ENCODE data around the gene ZNF438. TPM values are rescaled to one million over a fixed set of nuclear protein-coding genes. Genes with fewer than 3 reads are reported as not detected.

The ZNF438 gene
- polyA plus RNA-seq, 3 donors, result 5.4 to 11.1 (median 9.3) TPM

DNA sequence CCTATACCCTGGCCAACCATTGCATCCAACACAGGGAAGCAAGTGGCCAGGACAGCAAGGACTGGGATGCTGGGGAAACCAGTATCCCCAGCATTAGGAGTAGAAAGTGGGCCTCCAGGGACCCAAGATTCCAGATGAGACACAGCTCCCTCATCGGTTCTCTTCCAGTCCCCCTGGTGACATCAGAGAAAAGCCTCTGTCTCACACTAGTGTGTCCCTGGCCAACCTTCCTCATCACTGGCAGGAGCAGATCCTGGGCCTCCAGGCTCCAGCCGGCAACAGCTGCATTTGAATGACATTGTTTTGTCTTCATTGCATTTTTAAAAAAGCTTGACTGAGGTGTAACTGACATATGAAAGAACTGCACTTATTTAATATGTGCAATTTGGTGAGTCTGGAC is 224.8 kb downstream of the ZNF438 start:
- no peak overlapping the region for H3K4me2 ChIP-seq (replicated peaks; ENCODE audit: extremely low read depth, low read length, poor library complexity, severe bottlenecking)
- H3K4me3 Mint-ChIP-seq, result no peak overlapping the region
- H3K27ac Mint-ChIP-seq, result no peak overlapping the region
- TF ChIP-seq, protein P1, sequence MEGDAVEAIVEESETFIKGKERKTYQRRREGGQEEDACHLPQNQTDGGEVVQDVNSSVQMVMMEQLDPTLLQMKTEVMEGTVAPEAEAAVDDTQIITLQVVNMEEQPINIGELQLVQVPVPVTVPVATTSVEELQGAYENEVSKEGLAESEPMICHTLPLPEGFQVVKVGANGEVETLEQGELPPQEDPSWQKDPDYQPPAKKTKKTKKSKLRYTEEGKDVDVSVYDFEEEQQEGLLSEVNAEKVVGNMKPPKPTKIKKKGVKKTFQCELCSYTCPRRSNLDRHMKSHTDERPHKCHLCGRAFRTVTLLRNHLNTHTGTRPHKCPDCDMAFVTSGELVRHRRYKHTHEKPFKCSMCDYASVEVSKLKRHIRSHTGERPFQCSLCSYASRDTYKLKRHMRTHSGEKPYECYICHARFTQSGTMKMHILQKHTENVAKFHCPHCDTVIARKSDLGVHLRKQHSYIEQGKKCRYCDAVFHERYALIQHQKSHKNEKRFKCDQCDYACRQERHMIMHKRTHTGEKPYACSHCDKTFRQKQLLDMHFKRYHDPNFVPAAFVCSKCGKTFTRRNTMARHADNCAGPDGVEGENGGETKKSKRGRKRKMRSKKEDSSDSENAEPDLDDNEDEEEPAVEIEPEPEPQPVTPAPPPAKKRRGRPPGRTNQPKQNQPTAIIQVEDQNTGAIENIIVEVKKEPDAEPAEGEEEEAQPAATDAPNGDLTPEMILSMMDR (IDR thresholded peaks at IDR 0.05), result no peak
- H3K27me3 ChIP-seq (ENCODE audit: control insufficient read depth in 2 of 2, insufficient read depth in 2 of 2, low read length in 2 of 2), result no peaks in the 10 kb centered on the region
- no peaks in the 10 kb centered on the region for H4K20me1 ChIP-seq (ENCODE audit: insufficient read depth, low read length)
- H3K27me3 Mint-ChIP-seq (ENCODE audit: low read depth in 3 of 3), result peaks cover 2 to 3% (median 3%) of the 10 kb centered on the region in 3 donors
- no peaks in the 10 kb centered on the region for H3K4me1 ChIP-seq (ENCODE audit: control insufficient read depth in 1 of 2, insufficient read depth in 2 of 2, low read length in 2 of 2)
- no peak overlapping the region for H3K4me3 ChIP-seq (replicated peaks in 1 of 3; ENCODE audit: low read depth in 2 of 3, low read length in 3 of 3)
- no peaks in the 10 kb centered on the region for H3K36me3 ChIP-seq (replicated peaks in 1 of 2; ENCODE audit: control insufficient read depth in 1 of 2, insufficient read depth in 2 of 2, low read length in 2 of 2)
- intact Hi-C loops (cut with micrococcal nuclease), result no loop called here
- H3K9ac ChIP-seq (ENCODE audit: insufficient read depth, low read length, poor library complexity, severe bottlenecking), result no peak overlapping the region
- H3K79me2 ChIP-seq (ENCODE audit: insufficient read depth, low read length), result no peaks in the 10 kb centered on the region
- H3K36me3 Mint-ChIP-seq, result no peaks in the 10 kb centered on the region
- WGBS (ENCODE audit: insufficient coverage), result 100% methylated on average over 1 of the region's 2 CpGs
- peaks cover 0 to 7% (median 3%) of the 10 kb centered on the region in 7 donors for H3K9me3 Mint-ChIP-seq
- peaks cover 6% of the 10 kb centered on the region for H3K4me1 Mint-ChIP-seq
- no peak overlapping the region for H3K27ac ChIP-seq (ENCODE audit: low read depth in 1 of 2, low read length in 2 of 2)
- H3K9me3 ChIP-seq (replicated peaks in 1 of 2; ENCODE audit: control insufficient read depth in 1 of 2, insufficient read depth in 1 of 2, low read length in 2 of 2), result no peaks in the 10 kb centered on the region
- H2AFZ ChIP-seq (ENCODE audit: insufficient read depth, low read depth, low read length, poor library complexity, severe bottlenecking), result no peak overlapping the region
- DNase-seq, result no peak

DNA sequence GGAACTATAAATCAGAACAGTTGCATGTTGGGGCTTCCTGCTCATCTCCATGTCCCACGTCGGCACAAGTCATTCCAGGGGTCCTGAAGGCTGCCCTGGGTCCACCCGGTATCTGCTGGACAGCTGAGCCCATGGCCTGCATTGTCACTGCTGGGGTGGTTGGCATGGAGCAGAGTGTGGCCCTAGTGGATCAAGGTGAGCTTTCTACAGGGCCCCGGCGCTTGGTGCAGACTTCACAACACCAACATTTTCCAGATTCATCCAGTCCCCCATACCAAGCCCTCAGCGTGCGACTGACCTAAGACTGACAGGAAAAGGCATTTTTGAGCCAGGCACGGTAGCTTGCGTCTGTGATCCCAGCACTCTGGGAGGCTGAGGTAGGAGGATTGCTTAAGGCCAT is 226.6 kb downstream of the ZNF438 start:
- Mint-ChIP-seq H3K27me3 (ENCODE audit: low read depth in 3 of 3) (peaks cover 0 to 2% (median 2%) of the 10 kb centered on the region in 3 donors), H3K4me1 (peaks cover 1% of the 10 kb centered on the region), H3K4me3 (no peak overlapping the region), H3K27ac (no peak overlapping the region), H3K9me3 (peaks cover 0 to 7% (median 3%) of the 10 kb centered on the region in 7 donors), H3K36me3 (no peaks in the 10 kb centered on the region)
- no peak for DNase-seq
- H3K4me2 ChIP-seq (replicated peaks; ENCODE audit: extremely low read depth, low read length, poor library complexity, severe bottlenecking), result no peak overlapping the region
- no peaks in the 10 kb centered on the region for H3K4me1 ChIP-seq (ENCODE audit: control insufficient read depth in 1 of 2, insufficient read depth in 2 of 2, low read length in 2 of 2)
- H3K9me3 ChIP-seq (replicated peaks in 1 of 2; ENCODE audit: control insufficient read depth in 1 of 2, insufficient read depth in 1 of 2, low read length in 2 of 2), result no peaks in the 10 kb centered on the region
- H3K36me3 ChIP-seq (replicated peaks in 1 of 2; ENCODE audit: control insufficient read depth in 1 of 2, insufficient read depth in 2 of 2, low read length in 2 of 2), result no peaks in the 10 kb centered on the region
- H3K4me3 ChIP-seq (replicated peaks in 1 of 3; ENCODE audit: low read depth in 2 of 3, low read length in 3 of 3), result no peak overlapping the region
- TF ChIP-seq, protein P1 (IDR thresholded peaks at IDR 0.05), result no peak
- no peak overlapping the region for H2AFZ ChIP-seq (ENCODE audit: insufficient read depth, low read depth, low read length, poor library complexity, severe bottlenecking)
- H3K27ac ChIP-seq (ENCODE audit: low read depth in 1 of 2, low read length in 2 of 2), result no peak overlapping the region
- intact Hi-C loops (cut with micrococcal nuclease), result no loop called here
- H3K27me3 ChIP-seq (ENCODE audit: control insufficient read depth in 2 of 2, insufficient read depth in 2 of 2, low read length in 2 of 2), result no peaks in the 10 kb centered on the region
- WGBS (ENCODE audit: insufficient coverage), result no CpG with 5 or more reads among the region's 9 CpGs
- no peak overlapping the region for H3K9ac ChIP-seq (ENCODE audit: insufficient read depth, low read length, poor library complexity, severe bottlenecking)
- no peaks in the 10 kb centered on the region for H4K20me1 ChIP-seq (ENCODE audit: insufficient read depth, low read length)
- H3K79me2 ChIP-seq (ENCODE audit: insufficient read depth, low read length), result no peaks in the 10 kb centered on the region
